DMS79 (cell line): ENCODE measurements around the gene PLCD4.

ENCODE experiments used
- DNase-seq: peaks from one replicate; lab custom pipeline; 2025; lab: John Stamatoyannopoulos, UW

Gene PLCD4

DNA sequence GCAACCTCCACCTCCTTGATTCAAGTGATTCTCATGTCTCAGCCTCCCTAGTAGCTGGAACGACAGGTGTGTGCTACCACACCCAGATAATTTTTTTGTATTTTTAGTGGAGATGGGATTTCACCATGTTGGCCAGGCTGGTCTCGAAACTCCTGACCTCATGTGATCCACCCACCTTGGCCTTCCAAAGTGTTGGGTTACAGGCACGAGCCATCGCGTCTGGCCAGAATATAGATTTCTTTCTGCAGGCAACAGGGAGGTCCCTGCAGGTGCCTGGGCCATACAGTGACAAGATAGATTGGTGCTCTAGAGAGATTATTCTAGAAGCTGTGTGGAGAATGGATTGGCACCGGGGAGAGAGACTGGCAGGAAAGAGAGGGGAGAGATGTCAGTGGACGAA lies 13.3 kb downstream of the PLCD4 start:
- no peak for DNase-seq

DNA sequence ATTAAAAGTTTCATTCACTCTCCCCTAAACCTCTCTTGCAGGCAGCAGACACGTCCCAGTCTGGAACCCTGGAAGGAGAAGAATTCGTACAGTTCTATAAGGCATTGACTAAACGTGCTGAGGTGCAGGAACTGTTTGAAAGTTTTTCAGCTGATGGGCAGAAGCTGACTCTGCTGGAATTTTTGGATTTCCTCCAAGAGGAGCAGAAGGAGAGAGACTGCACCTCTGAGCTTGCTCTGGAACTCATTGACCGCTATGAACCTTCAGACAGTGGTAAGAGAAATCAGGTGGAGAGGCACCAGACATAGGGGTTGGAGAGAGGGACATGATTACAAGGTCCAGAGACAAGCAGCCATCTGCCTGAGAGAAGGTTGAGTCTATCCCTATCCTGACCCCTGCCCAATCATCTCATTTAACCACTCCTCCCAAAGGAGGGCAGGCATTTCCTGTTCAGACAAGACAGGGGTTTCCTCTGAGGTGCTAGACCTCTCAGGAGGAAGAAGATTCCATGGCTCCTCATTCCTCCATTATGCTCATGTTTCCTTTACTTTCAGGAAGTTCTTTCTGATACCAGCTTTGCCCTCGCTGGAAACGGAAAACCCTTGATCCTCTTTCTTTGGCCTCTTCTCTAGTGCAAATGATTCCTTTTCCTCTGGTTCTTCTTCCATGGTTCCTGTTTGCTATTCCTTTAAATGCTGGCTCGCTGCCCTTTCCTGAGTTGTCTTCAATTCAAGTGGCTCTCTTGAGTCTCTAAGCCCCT lies 15.1 kb downstream of the PLCD4 start:
- no peak for DNase-seq

DNA sequence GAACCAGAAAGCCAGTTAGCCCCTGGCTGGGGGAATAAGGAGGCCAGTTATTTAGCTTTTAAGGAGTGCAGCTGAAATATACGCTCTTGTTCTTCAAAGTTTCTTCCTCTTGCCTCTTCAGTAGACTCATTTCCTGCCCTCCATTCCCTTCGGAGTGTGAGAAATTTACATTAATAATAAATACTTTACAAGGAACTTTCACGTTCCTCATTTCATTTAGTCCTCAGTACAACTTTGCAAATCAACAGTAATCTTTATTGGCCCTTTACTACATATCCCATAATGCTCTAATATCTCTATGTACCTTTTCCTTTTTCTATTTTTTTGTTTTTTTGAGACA lies 15.6 kb downstream of the PLCD4 start:
- no peak for DNase-seq

- DNase-seq: no peak
Measured at GRCh38 chr2:218626369-218626768, 18.7 kb downstream of the PLCD4 start.

DNA sequence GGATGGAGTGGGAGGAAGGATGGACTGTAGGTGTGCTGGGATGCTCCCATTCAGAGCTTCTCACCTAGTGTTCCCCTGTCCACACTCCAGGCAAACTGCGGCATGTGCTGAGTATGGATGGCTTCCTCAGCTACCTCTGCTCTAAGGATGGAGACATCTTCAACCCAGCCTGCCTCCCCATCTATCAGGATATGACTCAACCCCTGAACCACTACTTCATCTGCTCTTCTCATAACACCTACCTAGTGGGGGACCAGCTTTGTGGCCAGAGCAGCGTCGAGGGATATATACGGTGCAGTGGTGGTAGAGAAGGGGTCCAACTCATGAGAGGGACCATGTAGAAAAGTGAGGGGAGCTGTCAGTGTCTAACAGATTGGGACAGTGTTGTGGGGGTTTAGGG lies 20.2 kb downstream of the PLCD4 start:
- no peak for DNase-seq

GRCh38 chr2:218631837-218632236 lies 24.1 kb downstream of the PLCD4 start:
- DNase-seq: no peak

DNA sequence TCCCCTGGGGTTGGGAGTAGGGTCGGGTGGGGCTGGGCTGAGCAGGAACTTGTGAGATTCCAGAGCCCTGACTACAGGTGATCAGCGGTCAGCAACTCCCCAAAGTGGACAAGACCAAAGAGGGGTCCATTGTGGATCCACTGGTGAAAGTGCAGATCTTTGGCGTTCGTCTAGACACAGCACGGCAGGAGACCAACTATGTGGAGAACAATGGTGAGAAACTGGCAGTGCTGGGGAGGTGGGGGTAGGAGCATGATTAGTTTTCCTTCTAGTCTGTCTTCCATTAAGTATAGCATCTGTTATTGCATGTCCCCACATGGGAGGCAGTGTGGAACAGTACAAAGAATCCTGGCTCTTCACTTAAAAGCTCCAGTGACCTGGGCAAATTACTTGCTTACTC lies 28.0 kb downstream of the PLCD4 start:
- no peak for DNase-seq

- DNase-seq: no peak
Measured at GRCh38 chr2:218638372-218638771, 30.7 kb downstream of the PLCD4 start.

DNA sequence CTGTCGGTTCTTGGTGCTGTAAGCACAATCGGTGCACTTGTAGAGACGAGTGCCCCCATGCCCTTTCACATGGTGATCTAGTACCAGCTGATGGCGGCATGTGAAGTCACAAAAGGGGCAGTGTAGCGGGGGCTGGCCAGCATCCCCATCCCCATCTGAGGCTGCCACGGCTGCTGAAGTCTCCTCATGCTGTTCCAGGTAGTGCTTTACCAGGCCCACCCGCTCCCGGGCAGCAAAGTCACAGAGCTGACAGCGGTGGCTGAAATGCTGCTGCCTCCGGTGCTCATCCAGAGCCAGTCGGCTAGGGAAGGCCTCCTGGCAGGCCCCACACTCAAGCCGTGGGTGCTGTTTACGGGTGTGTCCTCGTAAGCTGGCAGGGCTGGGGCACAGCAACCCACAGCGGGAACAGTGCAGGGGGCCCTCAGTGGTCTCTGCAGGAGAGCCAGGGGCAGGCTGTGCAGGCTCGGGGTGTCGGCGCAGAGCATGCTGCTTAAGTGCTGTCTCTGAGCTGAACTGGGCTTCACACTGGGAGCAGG lies 34.5 kb downstream of the PLCD4 start:
- no peak for DNase-seq

- no peak for DNase-seq
Measured at GRCh38 chr2:218642786-218643185, 35.1 kb downstream of the PLCD4 start.

- DNase-seq: no peak
Measured at GRCh38 chr2:218643751-218644310, 36.1 kb downstream of the PLCD4 start.

GRCh38 chr2:218644721-218645120 lies 37.0 kb downstream of the PLCD4 start:
- no peak for DNase-seq

GRCh38 chr2:218645126-218645525 lies 37.4 kb downstream of the PLCD4 start:
- no peak for DNase-seq

GRCh38 chr2:218648088-218648786 lies 40.5 kb downstream of the PLCD4 start:
- no peak for DNase-seq

GRCh38 chr2:218648787-218649100 lies 41.0 kb downstream of the PLCD4 start:
- DNase-seq: no peak

GRCh38 chr2:218655751-218656150 lies 48.1 kb downstream of the PLCD4 start:
- DNase-seq: no peak

DNA sequence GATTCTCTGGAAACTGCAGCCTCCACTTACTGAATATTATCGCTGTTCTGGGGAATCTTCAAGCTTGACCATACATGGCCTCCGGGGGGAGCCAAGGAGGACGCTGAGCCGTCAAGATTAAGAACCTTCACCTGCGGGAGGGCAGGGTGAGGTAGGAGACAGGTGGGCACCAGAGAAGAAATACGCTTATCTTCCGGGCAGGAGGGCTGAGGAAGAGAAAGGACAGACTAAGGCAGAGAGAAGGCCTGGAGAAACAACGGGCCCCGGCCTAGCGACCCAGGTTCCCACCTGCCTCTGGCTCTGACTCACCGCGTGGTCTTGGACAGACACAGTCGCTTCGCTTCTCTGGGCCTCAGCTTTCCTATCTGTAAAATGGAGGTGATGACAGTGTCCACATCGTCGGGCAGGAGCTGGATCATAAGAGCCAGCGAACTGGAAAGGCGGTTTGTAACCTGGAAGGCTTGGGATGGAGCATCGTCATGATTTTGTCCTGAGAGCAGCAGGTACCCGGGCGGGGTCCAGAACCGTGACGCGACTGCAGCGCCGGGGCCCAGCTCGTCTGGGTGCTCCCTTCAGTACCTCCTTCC lies 51.1 kb downstream of the PLCD4 start:
- peak; percentile 44 for DNase-seq

- peak; percentile 91 for DNase-seq
Measured at GRCh38 chr2:218659258-218659987, 51.7 kb downstream of the PLCD4 start, which contains the start of the genes BCS1L and ZNF142. TSS of gene BCS1L (plus strand) at chr2:218659683. CDS start at chr2:218660988, 1,305 bp downstream. TSS of gene ZNF142 (minus strand) at chr2:218659623. CDS start at chr2:218656429, 3,194 bp downstream.

GRCh38 chr2:218659988-218660358 lies 52.3 kb downstream of the PLCD4 start:
- no peak for DNase-seq

DNA sequence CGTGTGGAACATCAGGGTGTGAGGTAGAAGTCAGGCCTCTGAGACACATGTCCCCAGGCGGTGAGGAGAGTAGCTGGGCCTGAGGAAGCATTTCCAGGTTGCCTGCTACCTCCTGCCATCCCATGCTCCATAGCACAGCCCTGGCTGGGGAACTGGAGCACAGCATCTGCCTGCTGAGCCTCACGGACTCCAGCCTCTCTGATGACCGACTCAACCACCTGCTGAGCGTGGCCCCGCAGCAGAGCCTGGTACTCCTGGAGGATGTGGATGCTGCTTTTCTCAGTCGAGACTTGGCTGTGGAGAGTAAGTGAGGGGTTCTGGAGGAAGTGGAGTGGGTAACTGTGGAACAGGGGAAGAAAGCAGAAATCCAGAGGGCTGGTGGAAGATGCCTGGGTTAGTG lies 54.7 kb downstream of the PLCD4 start:
- no peak for DNase-seq

GRCh38 chr2:218662827-218663226 lies 55.1 kb downstream of the PLCD4 start:
- DNase-seq: no peak

GRCh38 chr2:218663901-218664300 lies 56.2 kb downstream of the PLCD4 start:
- no peak for DNase-seq
